PC-3 (cell line): ENCODE results near the gene DDX10. TPM values are rescaled to one million over a fixed set of nuclear protein-coding genes. Genes with fewer than 3 reads are reported as not detected.

ENCODE experiments used
- ATAC-seq: fragments of 200-7000 bp; cut with Tn5 transposase; 2 replicates; pipeline ENCODE4 v1.9.1; 2020; ENCODE audit warnings: mild to moderate bottlenecking, moderate library complexity
- BruUV-seq: library from RNA; stranded (reverse); fragments of 400-500 nt; replicated peaks from 2 replicates; lab custom pipeline; 2021; lab: Mats Ljungman, UMichigan
- CTCF ChIA-PET: fragments of 300-600 bp; sonication (Branson Sonifier 250); formaldehyde crosslinking; loops from one replicate; lab custom pipeline; 2022; ENCODE audit warnings: antibody characterized with exemption; lab: Charles Lee
- POLR2A ChIA-PET: fragments of 300-600 bp; sonication (Branson Sonifier 250); formaldehyde crosslinking; loops from one replicate; lab custom pipeline; 2022; ENCODE audit warnings: antibody characterized with exemption; ENCODE audit not compliant: unreplicated experiment; lab: Charles Lee
- DNase-seq: peaks from one replicate; pipeline ENCODE4 v3.0.0-alpha.2; 2015
- H2AFZ ChIP-seq: fragments of 300-600 bp; sonication (generic); 2 replicates; pipeline ENCODE4 v1.6.0; 2016; ENCODE audit warnings: antibody characterized with exemption, low read length
- H3F3A ChIP-seq: fragments of 300-600 bp; sonication (generic); one replicate; pipeline ENCODE4 v1.6.0; 2017; ENCODE audit warnings: antibody characterized with exemption, low read length, control low read depth, mild to moderate bottlenecking; ENCODE audit not compliant: unreplicated experiment
- H3K27ac ChIP-seq: fragments of 300-600 bp; sonication (generic); 2 replicates; pipeline ENCODE4 v1.5.1; 2016; ENCODE audit warnings: mild to moderate bottlenecking, low read length
- H3K27me3 ChIP-seq: fragments of 300-600 bp; sonication (generic); 2 replicates; pipeline ENCODE4 v1.6.1; 2016; ENCODE audit warnings: low read length, mixed read lengths
- H3K36me3 ChIP-seq: fragments of 300-600 bp; sonication (generic); 2 replicates; pipeline ENCODE4 v1.6.1; 2016; ENCODE audit warnings: low read depth, mixed run types, low read length, mixed read lengths
- H3K4me1 ChIP-seq: fragments of 300-600 bp; sonication (generic); 2 replicates; pipeline ENCODE4 v1.5.1; 2016; ENCODE audit warnings: low read length; ENCODE audit not compliant: insufficient read depth
- H3K4me2 ChIP-seq: fragments of 300-600 bp; sonication (generic); 2 replicates; pipeline ENCODE4 v1.6.0; 2016; ENCODE audit warnings: low read length
- H3K4me3 ChIP-seq: fragments of 300-600 bp; sonication (generic); 2 replicates; pipeline ENCODE4 v1.5.1; 2016; ENCODE audit warnings: mild to moderate bottlenecking, low read length, mixed read lengths
- H3K79me2 ChIP-seq: fragments of 300-600 bp; sonication (generic); 2 replicates; pipeline ENCODE4 v1.6.1; 2017; ENCODE audit warnings: low read length, mixed read lengths
- H3K9ac ChIP-seq: fragments of 300-600 bp; sonication (generic); 2 replicates; pipeline ENCODE4 v1.6.0; 2016; ENCODE audit warnings: mild to moderate bottlenecking, low read length
- H3K9me2 ChIP-seq: fragments of 300-600 bp; sonication (generic); replicated peaks from 2 replicates; pipeline ENCODE4 v1.6.1; 2016; ENCODE audit warnings: mixed run types, low read length, mixed read lengths
- H3K9me3 ChIP-seq: fragments of 300-600 bp; sonication (generic); 2 replicates; pipeline ENCODE4 v1.6.1; 2016; ENCODE audit warnings: low read length, mixed read lengths
- H4K20me1 ChIP-seq: fragments of 300-600 bp; sonication (generic); 2 replicates; pipeline ENCODE4 v1.6.1; 2016; ENCODE audit warnings: low read length, mixed read lengths
- CTCF ChIP-seq: fragments of 300-600 bp; sonication (generic); conservative IDR thresholded peaks from 2 replicates; pipeline ENCODE4 v1.5.1; 2017; ENCODE audit warnings: antibody characterized with exemption, low read depth, mild to moderate bottlenecking, low read length
- EZH2 ChIP-seq: fragments of 300-600 bp; sonication (generic); IDR thresholded peaks from one replicate; pipeline ENCODE4 v1.6.1; 2017; ENCODE audit warnings: antibody characterized with exemption, mild to moderate bottlenecking, low read length; ENCODE audit not compliant: unreplicated experiment
- EZH2phosphoT487 ChIP-seq: fragments of 300-600 bp; sonication (generic); IDR thresholded peaks from 2 replicates; pipeline ENCODE4 v1.6.1; 2018; ENCODE audit warnings: mild to moderate bottlenecking, antibody characterized with exemption, low read length, borderline replicate concordance
- intact Hi-C: fragments of 100-400 bp; cut with micrococcal nuclease; formaldehyde crosslinking; loops from 2 replicates; pipeline ENCODE4 v1.9.0; 2023
- total RNA-seq: library from RNA; depleted of rRNA; stranded (reverse); fragments of >200 nt; gene quantifications from 2 replicates; pipeline ENCODE4 v1.2.3, GENCODE V29; 2014

The DDX10 gene
- total RNA-seq, 1 experiment from 2014 or later, result 55.2 TPM

- peaks cover 46% of the 10 kb centered on the region for H3K36me3 ChIP-seq
- no peak overlapping the region for H3K4me2 ChIP-seq
- no peak overlapping the region for H3K4me3 ChIP-seq
- no peak overlapping the region for H3K27ac ChIP-seq
- H3K9me2 ChIP-seq, result no peaks in the 10 kb centered on the region
- TF ChIP-seq EZH2 (no peak), CTCF (no peak), EZH2phosphoT487 (no peak)
- DNase-seq (peak; percentile 57), ATAC-seq (no peak)
- no TSS peak for BruUV-seq
- no peaks in the 10 kb centered on the region for H3K79me2 ChIP-seq
- no peaks in the 10 kb centered on the region for H4K20me1 ChIP-seq
- no peak overlapping the region for H2AFZ ChIP-seq
- ChIA-PET CTCF (no interaction called here), POLR2A (no interaction called here)
- intact Hi-C loops, result no loop called here
- H3K9ac ChIP-seq, result no peak overlapping the region
- no peaks in the 10 kb centered on the region for H3K9me3 ChIP-seq
- no peaks in the 10 kb centered on the region for H3K27me3 ChIP-seq
- H3K4me1 ChIP-seq, result no peaks in the 10 kb centered on the region
- H3F3A ChIP-seq, result no peaks in the 10 kb centered on the region
These were observed 14.2 kb downstream of the DDX10 start for GRCh38 chr11:108679045-108679444.

GRCh38 chr11:108680271-108680670 lies 15.4 kb downstream of the DDX10 start:
- Histone ChIP-seq H3K4me2 (no peak overlapping the region), H3F3A (no peaks in the 10 kb centered on the region), H3K9ac (no peak overlapping the region), H3K79me2 (no peaks in the 10 kb centered on the region), H3K27me3 (no peaks in the 10 kb centered on the region), H3K9me2 (no peaks in the 10 kb centered on the region), H3K27ac (no peak overlapping the region), H4K20me1 (no peaks in the 10 kb centered on the region), H3K36me3 (peaks cover 38% of the 10 kb centered on the region), H3K4me3 (no peak overlapping the region), H3K4me1 (no peaks in the 10 kb centered on the region), H3K9me3 (no peaks in the 10 kb centered on the region), H2AFZ (no peak overlapping the region)
- POLR2A ChIA-PET, result interaction anchor here (0.6 kb wide), 1 partner anchor 588 kb away, joined by 3 read pairs; no protein-coding TSS in a partner anchor
- TF ChIP-seq CTCF, result no peak
- TF ChIP-seq EZH2phosphoT487, result no peak
- no peak for TF ChIP-seq EZH2
- no TSS peak for BruUV-seq
- DNase-seq (no peak), ATAC-seq (no peak)
- CTCF ChIA-PET, result no interaction called here
- intact Hi-C loops, result no loop called here

GRCh38 chr11:108685419-108686130 lies 20.7 kb downstream of the DDX10 start:
- intact Hi-C loops, result no loop called here
- DNase-seq, result no peak
- no peak overlapping the region for H3K9ac ChIP-seq
- no peaks in the 10 kb centered on the region for H3K79me2 ChIP-seq
- ChIA-PET CTCF (no interaction called here), POLR2A (no interaction called here)
- H3F3A ChIP-seq, result no peaks in the 10 kb centered on the region
- TF ChIP-seq CTCF (no peak), EZH2phosphoT487 (no peak), EZH2 (no peak)
- H3K4me3 ChIP-seq, result no peak overlapping the region
- no peaks in the 10 kb centered on the region for H3K9me3 ChIP-seq
- peaks cover 7% of the 10 kb centered on the region; the same call in 1 of the 2 replicates for H3K4me1 ChIP-seq
- no TSS peak for BruUV-seq
- ATAC-seq, result no peak
- no peak overlapping the region for H3K4me2 ChIP-seq
- no peak overlapping the region for H2AFZ ChIP-seq
- H3K36me3 ChIP-seq, result peaks cover 39% of the 10 kb centered on the region; the same call in 1 of the 2 replicates
- no peaks in the 10 kb centered on the region for H4K20me1 ChIP-seq
- no peaks in the 10 kb centered on the region for H3K9me2 ChIP-seq
- H3K27me3 ChIP-seq, result no peaks in the 10 kb centered on the region
- no peak overlapping the region for H3K27ac ChIP-seq
